NCI-H2227 (cell line): ENCODE data around the gene AQP12B.
"Not testable (repeated sequence)": the region's sequence is repeated elsewhere in the genome, so short reads cannot be mapped to it uniquely, and the experiment has no call there.

Source experiments
- DNase-seq: peaks from one replicate; lab custom pipeline; 2025; ENCODE audit not compliant: unreplicated experiment; lab: John Stamatoyannopoulos, UW

AQP12B gene

GRCh38 chr2:240682431-240683224 lies at the start of gene AQP12B:
Gene AQP12B (minus strand): TSS chr2:240682885. CDS start chr2:240682837, 48 bp downstream.
- not testable (repeated sequence) for DNase-seq

DNA sequence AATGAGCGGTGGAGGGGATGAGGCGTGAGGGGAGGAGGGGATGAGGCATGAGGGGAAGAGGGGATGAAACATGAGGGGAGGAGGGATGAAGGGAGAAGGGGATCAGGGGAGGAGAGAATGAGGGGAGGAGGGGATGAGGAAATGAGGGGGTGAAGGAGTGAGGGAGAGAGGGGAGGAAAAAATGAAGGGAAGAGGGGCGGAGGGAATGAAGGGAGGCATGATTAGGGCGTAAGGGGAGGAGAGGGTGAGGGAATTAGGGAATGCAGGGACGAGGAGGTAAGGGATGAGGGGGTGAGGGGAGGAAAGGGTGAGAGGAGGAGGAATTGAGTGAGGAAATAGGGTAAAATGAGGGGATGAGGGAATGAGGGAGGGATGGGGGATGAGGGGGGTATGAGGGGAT lies 49.5 kb upstream of the AQP12B start:
- no peak for DNase-seq

GRCh38 chr2:240731178-240731545 lies 48.5 kb upstream of the AQP12B start:
- no peak for DNase-seq

DNA sequence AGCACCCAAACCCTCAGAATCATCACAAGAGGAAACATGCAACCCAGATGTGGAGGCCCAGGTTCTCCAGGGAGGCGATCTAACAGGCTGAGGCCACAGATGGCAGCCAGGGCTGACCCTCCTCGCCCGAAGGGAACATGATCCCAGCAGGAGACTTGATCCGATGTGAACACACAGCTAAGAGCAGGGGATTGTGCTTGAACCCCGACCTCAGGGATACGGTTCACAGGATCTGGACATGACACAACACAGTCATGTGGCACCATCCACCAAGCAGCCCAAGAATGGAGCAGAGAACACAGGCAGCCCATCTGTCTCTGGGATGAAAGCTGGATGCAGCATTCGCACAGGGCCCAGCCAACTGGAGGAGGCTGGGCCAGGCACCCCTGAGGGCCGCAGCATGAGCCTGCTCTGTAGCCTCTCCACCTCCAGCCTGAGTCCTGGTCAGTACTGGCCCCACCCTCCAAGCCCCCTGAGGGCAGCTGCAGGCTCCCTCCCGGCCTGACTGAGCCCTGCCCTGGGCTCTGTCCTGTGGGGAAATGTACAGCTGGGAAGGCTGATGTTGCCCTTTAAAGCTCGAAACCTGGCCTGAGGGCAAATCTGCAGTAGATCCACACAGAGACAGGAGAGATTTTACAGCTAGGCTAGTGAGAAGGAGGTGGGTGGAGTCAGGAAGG lies 48.0 kb upstream of the AQP12B start:
- DNase-seq: no peak

DNA sequence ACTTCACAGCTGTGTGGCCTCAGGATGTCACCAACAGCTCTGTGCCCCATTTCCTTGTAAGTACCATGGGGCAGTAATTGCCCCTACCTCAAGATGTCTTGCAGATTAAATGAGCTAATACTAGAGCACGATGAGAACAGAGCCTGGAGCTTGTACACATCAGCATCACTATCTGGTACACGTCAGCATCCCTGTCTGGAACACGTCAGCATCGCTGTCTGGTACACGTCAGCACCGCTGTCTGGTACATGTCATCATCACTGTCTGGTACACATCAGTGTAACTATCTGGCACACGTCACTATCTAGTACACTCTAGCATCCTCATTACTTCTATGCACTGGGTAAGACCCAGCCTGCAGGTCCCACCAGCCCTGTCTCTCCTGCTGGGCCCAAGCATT lies 46.1 kb upstream of the AQP12B start:
- DNase-seq: no peak

GRCh38 chr2:240728361-240728760 lies 45.7 kb upstream of the AQP12B start:
- no peak for DNase-seq

GRCh38 chr2:240727913-240728312 lies 45.2 kb upstream of the AQP12B start:
- DNase-seq: no peak

DNA sequence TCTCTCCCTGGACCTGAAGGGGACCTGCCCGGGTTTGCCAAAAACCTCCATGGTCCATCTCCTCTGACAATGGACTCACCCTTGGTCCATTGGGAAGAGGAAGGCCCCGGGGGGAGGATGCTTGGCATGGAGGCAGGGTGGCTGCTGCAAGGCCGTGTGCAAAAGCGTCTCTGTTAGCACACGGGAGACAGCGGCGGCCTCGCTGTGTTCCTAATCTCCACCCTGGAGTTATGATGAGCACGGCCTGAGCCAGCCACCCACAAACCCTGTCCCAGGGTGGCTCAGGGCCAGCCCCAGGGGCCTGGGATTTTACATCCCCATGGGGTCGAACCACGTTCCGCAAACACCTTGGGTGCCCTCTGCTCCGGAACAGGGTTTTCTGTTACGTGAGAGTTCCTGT lies 44.8 kb upstream of the AQP12B start:
- DNase-seq: no peak

- DNase-seq: no peak
Measured at GRCh38 chr2:240726876-240727275, 44.2 kb upstream of the AQP12B start.

- no peak for DNase-seq
Measured at GRCh38 chr2:240725671-240726070, 43.0 kb upstream of the AQP12B start.

GRCh38 chr2:240725266-240725665 lies 42.6 kb upstream of the AQP12B start:
- DNase-seq: no peak

DNA sequence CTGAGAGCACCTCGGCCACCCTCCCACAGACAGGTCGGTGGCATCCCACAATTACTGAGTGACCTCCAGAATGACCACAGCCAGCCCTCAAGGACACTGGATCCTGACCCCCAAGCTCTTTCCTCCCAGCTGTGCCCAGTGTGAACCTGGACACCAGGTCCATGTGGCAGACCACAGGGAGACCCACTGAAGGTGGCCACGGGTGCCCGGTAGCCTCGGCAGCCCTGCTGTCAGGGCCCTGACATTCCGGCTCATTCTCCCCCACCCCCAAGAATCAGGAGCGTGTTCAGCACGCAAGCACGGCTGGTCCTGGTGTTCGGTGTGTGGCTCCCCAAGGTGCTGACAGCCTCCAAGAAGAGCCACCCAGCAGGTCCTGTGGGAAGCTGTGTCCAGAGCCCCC lies 41.7 kb upstream of the AQP12B start:
- no peak for DNase-seq

GRCh38 chr2:240723851-240724250 lies 41.2 kb upstream of the AQP12B start:
- DNase-seq: no peak

DNA sequence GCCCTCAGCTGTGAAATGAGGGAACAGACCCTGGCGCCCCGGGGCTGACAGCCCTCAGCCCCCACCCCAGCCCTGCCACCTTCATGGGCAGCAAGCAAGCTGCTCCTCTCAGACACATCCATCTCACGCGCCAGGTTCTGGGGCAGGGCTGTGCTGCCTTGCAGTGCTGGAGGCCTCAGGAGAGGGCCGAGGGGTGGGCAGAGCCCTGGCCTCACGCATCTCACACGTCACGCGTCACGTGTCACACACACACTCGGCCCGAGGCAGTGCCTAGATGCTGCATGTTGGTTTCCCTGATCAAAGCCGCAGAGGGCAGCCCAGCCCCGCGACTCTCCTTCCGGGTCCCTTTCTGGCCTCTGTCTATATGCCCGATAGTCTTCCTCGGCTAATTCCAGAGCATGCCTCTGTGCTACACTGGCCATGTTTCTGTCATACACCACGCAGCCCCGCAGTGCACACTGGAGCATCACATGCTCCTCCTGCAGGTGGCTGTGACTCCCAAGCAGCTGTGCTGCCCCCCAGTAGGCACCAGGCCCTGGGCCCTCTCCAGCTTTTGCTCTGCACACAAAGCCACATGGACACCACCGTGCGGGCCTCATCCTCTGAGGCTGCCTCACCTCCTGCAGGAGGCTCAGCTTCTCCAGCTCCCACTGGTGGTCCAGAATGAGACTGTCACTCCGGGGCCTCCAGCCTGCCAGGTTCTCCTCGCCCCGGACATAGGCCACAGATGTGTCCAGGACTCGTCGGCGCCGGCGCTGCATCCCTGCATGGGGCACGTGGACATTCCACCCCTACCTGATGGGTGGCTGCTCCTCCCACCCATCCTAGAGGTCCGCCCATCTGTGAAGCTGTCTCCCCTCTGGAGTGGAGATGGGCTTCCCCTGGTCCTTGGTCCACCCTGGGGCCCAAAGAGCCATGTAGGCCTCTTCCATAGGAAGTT lies 40.4 kb upstream of the AQP12B start:
- DNase-seq: no peak

DNA sequence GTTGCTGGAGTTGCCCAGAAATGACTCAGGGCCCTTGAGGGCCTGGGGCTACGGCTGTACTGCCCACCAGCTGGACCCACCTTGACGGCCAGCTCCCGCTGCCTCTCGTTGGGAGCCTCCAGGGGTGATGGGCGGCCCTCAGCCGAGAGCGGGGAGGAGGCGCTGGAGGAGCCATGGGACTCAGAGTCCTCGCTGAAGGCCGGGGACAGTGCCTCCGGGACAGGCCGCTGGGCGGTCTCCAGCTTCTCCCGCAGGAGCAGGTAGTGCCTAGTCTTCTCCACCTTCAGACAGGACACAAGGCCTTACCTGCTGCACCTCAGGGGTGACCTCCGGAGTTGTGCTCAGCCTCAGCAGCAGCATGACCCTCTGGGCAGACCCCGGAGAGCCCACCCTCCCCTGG lies 39.7 kb upstream of the AQP12B start:
- no peak for DNase-seq

DNA sequence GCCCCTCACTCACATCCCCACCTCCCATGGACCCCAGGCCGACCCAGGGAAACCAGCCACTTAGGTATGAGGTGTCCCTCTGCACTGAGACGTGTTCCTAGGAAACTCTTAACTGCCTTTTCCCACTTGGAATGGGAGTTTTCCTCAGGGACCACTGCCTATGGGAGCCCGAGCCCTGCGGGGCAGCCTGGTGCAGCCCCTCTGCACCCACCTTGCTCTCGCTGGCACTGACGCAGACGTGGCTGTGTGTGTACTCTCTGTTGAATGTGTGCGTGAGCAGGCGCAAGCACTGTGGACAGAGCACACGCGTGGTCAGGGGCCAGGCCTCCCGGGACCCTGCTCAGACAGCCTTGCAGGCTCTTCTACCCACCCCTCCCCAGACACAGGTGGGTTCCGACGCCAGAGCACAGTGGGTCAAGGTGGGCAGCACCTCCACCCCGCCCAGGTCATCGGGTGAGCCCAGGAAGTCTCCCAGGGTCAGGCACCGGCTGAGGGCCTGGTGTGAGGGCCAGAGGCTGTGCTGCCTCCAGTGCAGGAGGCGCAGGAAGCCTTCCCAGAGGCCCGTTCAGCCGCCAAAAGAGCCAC lies 39.0 kb upstream of the AQP12B start:
- no peak for DNase-seq

DNA sequence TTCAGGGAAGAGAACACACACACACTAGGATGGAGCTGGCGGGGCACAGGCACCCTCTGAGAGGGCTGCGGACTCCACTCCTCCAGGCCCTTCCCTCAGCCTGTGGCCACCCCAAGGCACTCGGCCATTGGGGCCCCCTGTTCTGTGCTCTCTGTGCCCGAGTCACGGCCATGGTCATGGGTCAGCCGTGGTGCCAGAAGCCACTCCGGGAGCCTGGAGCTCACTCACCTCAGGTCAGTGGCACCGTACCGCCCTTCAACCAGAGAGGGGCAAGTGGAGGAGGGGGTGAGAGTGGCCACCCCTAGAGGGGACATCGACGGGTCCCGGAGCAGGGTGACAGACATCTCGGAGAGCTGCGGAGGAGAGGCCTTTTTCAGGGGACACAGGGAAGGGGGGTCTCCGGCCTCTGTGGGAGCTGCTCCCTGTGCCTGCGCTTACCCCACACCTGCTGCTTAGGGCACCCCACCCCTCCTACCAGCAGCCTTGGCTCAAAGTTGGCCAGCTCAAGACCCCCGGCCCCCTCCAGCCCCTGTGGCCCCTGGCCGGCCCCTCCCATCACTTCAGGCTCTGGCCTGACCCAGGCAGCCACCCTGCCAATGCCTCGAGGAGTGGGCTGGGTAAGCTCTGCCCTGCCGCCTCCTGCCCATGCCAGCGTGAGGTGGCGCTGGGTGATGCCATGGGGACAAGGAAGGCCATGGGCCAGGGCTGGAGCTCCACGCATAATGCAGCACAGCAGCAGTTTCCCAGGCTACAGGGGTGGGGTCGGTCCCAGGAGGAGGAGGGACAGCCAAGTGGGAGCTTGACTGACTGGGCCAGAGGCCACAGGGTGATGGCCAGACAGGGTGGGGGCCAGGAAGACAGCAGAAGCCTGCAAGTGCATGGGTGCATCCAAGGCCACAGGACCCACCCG lies 38.3 kb upstream of the AQP12B start:
- DNase-seq: no peak

- DNase-seq: no peak
Measured at GRCh38 chr2:240719676-240720545, 37.2 kb upstream of the AQP12B start.

DNA sequence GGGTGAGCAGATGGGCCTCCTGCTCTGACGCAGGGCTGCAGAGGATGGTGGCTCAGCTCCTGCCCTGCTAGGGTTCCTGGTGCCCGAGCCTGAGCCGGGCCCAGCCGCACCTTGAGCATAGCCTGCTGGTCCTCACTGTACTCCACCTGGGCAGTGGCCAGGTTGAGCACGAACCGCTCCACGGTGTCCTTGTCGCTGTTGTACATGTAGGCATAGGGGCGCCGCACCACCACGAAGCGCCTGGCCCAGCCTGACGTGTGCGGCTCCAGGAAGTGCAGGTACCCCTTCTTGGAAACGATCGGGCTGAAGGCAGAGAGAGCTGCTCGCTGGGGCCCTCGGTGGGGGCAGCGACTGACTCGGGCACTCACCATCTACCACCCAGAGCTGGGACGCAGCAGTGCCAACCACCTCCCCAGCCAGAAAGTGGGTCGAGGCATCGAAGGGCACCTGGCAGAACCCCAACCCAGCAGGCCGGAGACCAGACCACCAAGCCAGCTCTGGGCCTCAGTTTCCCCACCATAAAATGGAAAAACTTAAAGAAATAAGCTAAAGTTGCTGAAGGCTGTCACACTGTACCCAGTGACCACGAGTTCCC lies 36.3 kb upstream of the AQP12B start:
- no peak for DNase-seq
